Nephron (organoid): ENCODE data around the gene C17orf50.

ENCODE experiments used
- H3K27ac Mint-ChIP-seq, 3 experiments: 2 replicates each; pipeline ENCODE4 v1.8.0; 2020; ENCODE audit warnings: mixed read lengths in 3 of 3, mild to moderate bottlenecking in 2 of 3, moderate library complexity in 1 of 3
- H3K27me3 Mint-ChIP-seq: 2 replicates; pipeline ENCODE4 v1.8.0; 2021; ENCODE audit warnings: low read depth, mild to moderate bottlenecking, moderate library complexity, mixed read lengths
- H3K36me3 Mint-ChIP-seq: 2 replicates; pipeline ENCODE4 v1.8.0; 2020; ENCODE audit warnings: low read depth, mixed read lengths
- H3K4me1 Mint-ChIP-seq: 2 replicates; pipeline ENCODE4 v1.8.0; 2020; ENCODE audit warnings: mixed read lengths
- H3K4me3 Mint-ChIP-seq, 3 experiments: 2 replicates each; pipeline ENCODE4 v1.8.0; 2020; ENCODE audit warnings: mild to moderate bottlenecking in 3 of 3, mixed read lengths in 3 of 3, moderate library complexity in 2 of 3
- H3K9me3 Mint-ChIP-seq: 2 replicates; pipeline ENCODE4 v1.8.0; 2020; ENCODE audit warnings: mixed read lengths
- CTCF ChIP-seq, 3 experiments: fragments of 200-600 bp; sonication (generic); IDR thresholded peaks; one replicate each; pipeline ENCODE4 v1.5.0; 2021; ENCODE audit warnings: antibody characterized with exemption in 3 of 3; ENCODE audit not compliant: unreplicated experiment in 3 of 3

The C17orf50 gene

GRCh38 chr17:35791681-35792350 lies 31.1 kb downstream of the C17orf50 start:
- no peaks in the 10 kb centered on the region for H3K36me3 Mint-ChIP-seq
- no peak overlapping the region for H3K27ac Mint-ChIP-seq
- TF ChIP-seq CTCF (IDR thresholded peaks at IDR 0.05; ENCODE audit: unreplicated experiment in 3 of 3): no peak
- H3K4me1 Mint-ChIP-seq: peaks cover 18% of the 10 kb centered on the region
- no peak overlapping the region for H3K4me3 Mint-ChIP-seq
- peaks cover 73% of the 10 kb centered on the region for H3K27me3 Mint-ChIP-seq
- no peaks in the 10 kb centered on the region for H3K9me3 Mint-ChIP-seq

- no peak for TF ChIP-seq CTCF (IDR thresholded peaks at IDR 0.05; ENCODE audit: unreplicated experiment in 3 of 3)
- peaks cover 73% of the 10 kb centered on the region for H3K27me3 Mint-ChIP-seq
- no peaks in the 10 kb centered on the region for H3K9me3 Mint-ChIP-seq
- no peak overlapping the region for H3K27ac Mint-ChIP-seq
- peak overlapping the region; percentile 53 to 81 (median 62) for H3K4me3 Mint-ChIP-seq
- peaks cover 16% of the 10 kb centered on the region for H3K4me1 Mint-ChIP-seq
- H3K36me3 Mint-ChIP-seq: no peaks in the 10 kb centered on the region
Observed at GRCh38 chr17:35793257-35793656, 32.6 kb downstream of the C17orf50 start.

- H3K4me3 Mint-ChIP-seq: peak within 1 kb of the TSS; percentile 71 to 76 (median 72)
- peaks cover 87% of the 10 kb centered on the region for H3K27me3 Mint-ChIP-seq
- no peaks in the 10 kb centered on the region for H3K36me3 Mint-ChIP-seq
- peaks cover 19% of the 10 kb centered on the region for H3K4me1 Mint-ChIP-seq
- TF ChIP-seq CTCF (IDR thresholded peaks at IDR 0.05; ENCODE audit: unreplicated experiment in 3 of 3): no peak
- no peak within 1 kb of the TSS for H3K27ac Mint-ChIP-seq
- no peaks in the 10 kb centered on the region for H3K9me3 Mint-ChIP-seq
Observed at GRCh38 chr17:35795007-35795870, 34.6 kb downstream of the C17orf50 start, which contains the start of gene MMP28. Gene MMP28, minus strand, starts transcription at chr17:35795641. Its CDS starts 264 bp downstream, at chr17:35795377.

GRCh38 chr17:35795871-35796265 lies 35.2 kb downstream of the C17orf50 start:
- H3K27ac Mint-ChIP-seq: no peak overlapping the region
- TF ChIP-seq CTCF (IDR thresholded peaks at IDR 0.05; ENCODE audit: unreplicated experiment in 3 of 3): no peak
- peak overlapping the region; percentile 71 to 76 (median 72) for H3K4me3 Mint-ChIP-seq
- peaks cover 83% of the 10 kb centered on the region for H3K27me3 Mint-ChIP-seq
- H3K36me3 Mint-ChIP-seq: no peaks in the 10 kb centered on the region
- peaks cover 21% of the 10 kb centered on the region for H3K4me1 Mint-ChIP-seq
- H3K9me3 Mint-ChIP-seq: no peaks in the 10 kb centered on the region

- H3K9me3 Mint-ChIP-seq: no peaks in the 10 kb centered on the region
- H3K36me3 Mint-ChIP-seq: no peaks in the 10 kb centered on the region
- peaks cover 82% of the 10 kb centered on the region for H3K27me3 Mint-ChIP-seq
- peak overlapping the region; percentile 29 to 47 (median 32) for H3K4me3 Mint-ChIP-seq
- peaks cover 28% of the 10 kb centered on the region for H3K4me1 Mint-ChIP-seq
- no peak for TF ChIP-seq CTCF (IDR thresholded peaks at IDR 0.05; ENCODE audit: unreplicated experiment in 3 of 3)
- H3K27ac Mint-ChIP-seq: peak overlapping the region in 1 of 3 experiments; percentile 61
Observed at GRCh38 chr17:35796942-35797341, 36.3 kb downstream of the C17orf50 start.
